GM23338 (cell line): ENCODE measurements around the gene GRIK5.
A peak's percentile ranks its signal among the peaks of the same experiment; 100 is the strongest.
"Not testable (repeated sequence)": the region's sequence is repeated elsewhere in the genome, so short reads cannot be mapped to it uniquely, and the experiment has no call there.

Experiments
- CREB1 ChIP-seq: fragments of 250-450 bp; sonication (Bioruptor Pico); IDR thresholded peaks from 2 replicates; pipeline ENCODE4 v1.5.0; 2020; ENCODE audit warnings: low read depth, mild to moderate bottlenecking, moderate library complexity
- CTCF ChIP-seq, 2 experiments: fragments of 200-600 bp in 1 of 2; sonication (generic) in 1 of 2; conservative IDR thresholded peaks; 2 replicates each; pipeline versions ENCODE4 v1.5.1 to v1.6.1; 2016 to 2017; ENCODE audit warnings: antibody characterized with exemption in 2 of 2, low read depth in 2 of 2, mild to moderate bottlenecking in 2 of 2, moderate library complexity in 1 of 2
- EZH2 ChIP-seq: fragments of 200-600 bp; sonication (generic); IDR thresholded peaks from one replicate; pipeline ENCODE4 v1.8.0; 2017; ENCODE audit warnings: antibody characterized with exemption, mild to moderate bottlenecking, low read depth; ENCODE audit not compliant: unreplicated experiment
- EZH2phosphoT487 ChIP-seq: fragments of 200-600 bp; sonication (generic); IDR thresholded peaks from one replicate; pipeline ENCODE4 v1.8.1; 2018; ENCODE audit warnings: antibody characterized with exemption; ENCODE audit not compliant: unreplicated experiment
- JUNB ChIP-seq: IDR thresholded peaks from one replicate; pipeline ENCODE4 v1.6.1; 2016; ENCODE audit warnings: antibody characterized with exemption; ENCODE audit not compliant: unreplicated experiment
- POLR2AphosphoS5 ChIP-seq: IDR thresholded peaks from 2 replicates; pipeline ENCODE4 v1.6.1; 2016; ENCODE audit warnings: antibody characterized with exemption, low read depth
- REST ChIP-seq: IDR thresholded peaks from one replicate; pipeline ENCODE4 v1.6.1; 2018; ENCODE audit warnings: antibody characterized with exemption; ENCODE audit not compliant: unreplicated experiment
- STAT1 ChIP-seq: IDR thresholded peaks from one replicate; pipeline ENCODE4 v1.6.1; 2016; ENCODE audit warnings: antibody characterized with exemption; ENCODE audit not compliant: unreplicated experiment
- ZNF114 ChIP-seq: fragments of 250-450 bp; sonication (Bioruptor Pico); IDR thresholded peaks from 2 replicates; pipeline ENCODE4 v1.5.0; 2020; ENCODE audit warnings: mild to moderate bottlenecking, moderate library complexity

DNA sequence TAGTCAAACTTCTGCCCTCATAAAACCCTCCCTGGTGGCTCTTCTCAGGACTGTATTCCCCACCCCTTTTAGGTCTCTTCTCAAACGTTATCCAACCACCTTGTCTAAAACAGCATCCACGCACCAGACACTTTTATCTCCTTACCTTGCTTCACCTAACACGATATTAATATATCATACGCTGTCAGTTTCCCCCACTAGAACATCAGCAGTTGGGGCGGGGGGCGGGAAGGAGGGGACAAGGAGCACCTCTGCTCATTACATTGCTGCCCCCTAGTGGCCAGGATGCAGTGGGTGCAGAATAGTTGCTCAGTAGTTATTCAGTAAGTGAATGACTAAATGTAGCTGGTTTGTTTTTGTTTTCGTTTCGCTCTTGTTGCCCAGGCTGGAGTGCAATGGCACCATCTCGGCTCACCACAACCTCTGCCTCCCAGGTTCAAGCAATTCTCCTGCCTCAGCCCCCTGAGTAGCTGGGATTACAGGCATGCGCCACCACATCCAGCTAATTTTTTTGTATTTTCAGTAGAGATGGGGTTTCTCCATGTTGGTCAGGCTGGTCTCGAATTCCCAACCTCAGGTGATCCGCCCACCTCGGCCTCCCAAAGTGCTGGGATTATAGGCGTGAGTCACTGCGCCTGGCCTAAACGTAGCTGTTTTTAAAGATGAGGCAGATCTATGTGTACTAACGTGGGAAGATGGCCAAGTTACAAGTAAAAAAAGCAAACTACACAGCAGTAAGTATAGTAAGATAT lies 35.2 kb downstream of the GRIK5 start:
- TF ChIP-seq CTCF (conservative IDR thresholded peaks at IDR 0.05; ENCODE audit: low read depth in 2 of 2), result peak; percentile 94 to 100
- TF ChIP-seq POLR2AphosphoS5; REST; EZH2; STAT1; EZH2phosphoT487; CREB1 (CRISPR knock-in tag); ZNF114 (CRISPR knock-in tag); JUNB: not testable (repeated sequence)
